DOHH2 (cell line): ENCODE data around the gene SLC1A2.

Source experiments
- H3F3A ChIP-seq: fragments of 200-600 bp; sonication (generic), shearing (Covaris generic); 2 replicates; pipeline ENCODE4 v1.6.0; 2016; ENCODE audit warnings: antibody characterized with exemption, mild to moderate bottlenecking; ENCODE audit not compliant: control insufficient read depth, insufficient read depth
- H3K27ac ChIP-seq: fragments of 200-600 bp; sonication (generic); 2 replicates; pipeline ENCODE4 v1.5.1; 2014; ENCODE audit warnings: low read depth, mild to moderate bottlenecking, low read length, moderate library complexity
- H3K27me3 ChIP-seq: fragments of 200-600 bp; sonication (generic); 2 replicates; pipeline ENCODE4 v1.6.1; 2014; ENCODE audit warnings: mild to moderate bottlenecking, low read length, mixed read lengths; ENCODE audit not compliant: control insufficient read depth
- H3K36me3 ChIP-seq: fragments of 200-600 bp; sonication (generic); 2 replicates; pipeline ENCODE4 v1.6.1; 2014; ENCODE audit warnings: mild to moderate bottlenecking, low read length, moderate library complexity, mixed read lengths; ENCODE audit not compliant: control insufficient read depth
- H3K4me1 ChIP-seq: fragments of 200-600 bp; sonication (generic); 2 replicates; pipeline ENCODE4 v1.6.1; 2014; ENCODE audit warnings: mild to moderate bottlenecking, low read length, mixed read lengths; ENCODE audit not compliant: control insufficient read depth
- H3K4me2 ChIP-seq: fragments of 200-600 bp; sonication (generic); 2 replicates; pipeline ENCODE4 v1.6.0; 2014; ENCODE audit warnings: mild to moderate bottlenecking, low read length, moderate library complexity
- H3K4me3 ChIP-seq: fragments of 200-600 bp; sonication (generic); 2 replicates; pipeline ENCODE4 v1.5.1; 2014; ENCODE audit warnings: mild to moderate bottlenecking, low read length, mixed read lengths
- H3K79me2 ChIP-seq: fragments of 200-600 bp; sonication (generic); 2 replicates; pipeline ENCODE4 v1.6.1; 2014; ENCODE audit warnings: mild to moderate bottlenecking, low read length, mixed read lengths; ENCODE audit not compliant: control insufficient read depth
- H3K9me2 ChIP-seq: fragments of 200-600 bp; sonication (generic); replicated peaks from 2 replicates; pipeline ENCODE4 v1.6.1; 2014; ENCODE audit warnings: mild to moderate bottlenecking, low read length, mixed read lengths; ENCODE audit not compliant: control insufficient read depth
- H3K9me3 ChIP-seq: fragments of 200-600 bp; sonication (generic); 2 replicates; pipeline ENCODE4 v1.6.1; 2014; ENCODE audit warnings: antibody characterized with exemption, low read length, mixed read lengths; ENCODE audit not compliant: control insufficient read depth, insufficient read depth
- H4K20me1 ChIP-seq: fragments of 200-600 bp; sonication (generic); 2 replicates; pipeline ENCODE4 v1.6.0; 2014; ENCODE audit warnings: low read depth, mild to moderate bottlenecking, antibody characterized with exemption, low read length, moderate library complexity; ENCODE audit not compliant: control insufficient read depth, insufficient read depth
- CTCF ChIP-seq: fragments of 200-600 bp; sonication (generic); IDR thresholded peaks from one replicate; pipeline ENCODE4 v1.5.1; 2014; ENCODE audit warnings: antibody characterized with exemption, mild to moderate bottlenecking, low read depth, low read length; ENCODE audit not compliant: poor library complexity, severe bottlenecking
- EZH2phosphoT487 ChIP-seq: fragments of 200-600 bp; sonication (generic); IDR thresholded peaks from 2 replicates; pipeline ENCODE4 v1.6.1; 2017; ENCODE audit warnings: borderline replicate concordance, mild to moderate bottlenecking, antibody characterized with exemption, low read length, moderate library complexity, mixed read lengths

Gene SLC1A2

GRCh38 chr11:35387111-35387982 lies 32.0 kb downstream of the SLC1A2 start:
- Histone ChIP-seq H3F3A (no peaks in the 10 kb centered on the region), H3K9me3 (no peaks in the 10 kb centered on the region), H3K4me3 (no peak overlapping the region), H3K9me2 (no peaks in the 10 kb centered on the region), H3K4me1 (peaks cover 11% of the 10 kb centered on the region), H3K36me3 (no peaks in the 10 kb centered on the region), H3K4me2 (no peak overlapping the region), H4K20me1 (no peaks in the 10 kb centered on the region), H3K27me3 (peaks cover 17% of the 10 kb centered on the region), H3K79me2 (no peaks in the 10 kb centered on the region), H3K27ac (no peak overlapping the region)
- TF ChIP-seq CTCF (no peak), EZH2phosphoT487 (no peak)

- H3K79me2 ChIP-seq: no peaks in the 10 kb centered on the region
- TF ChIP-seq EZH2phosphoT487 (no peak), CTCF (no peak)
- H3K27me3 ChIP-seq: 0 out of 2 replicates have a peak, but pooled peaks cover 9% of the 10 kb centered on the region
- H3K4me1 ChIP-seq: no peaks in the 10 kb centered on the region
- no peak overlapping the region for H3K27ac ChIP-seq
- H3K9me3 ChIP-seq: no peaks in the 10 kb centered on the region
- H3K9me2 ChIP-seq: no peaks in the 10 kb centered on the region
- H3K4me2 ChIP-seq: no peak overlapping the region
- no peaks in the 10 kb centered on the region for H4K20me1 ChIP-seq
- no peaks in the 10 kb centered on the region for H3K36me3 ChIP-seq
- no peak overlapping the region for H3K4me3 ChIP-seq
- no peaks in the 10 kb centered on the region for H3F3A ChIP-seq
Measured at GRCh38 chr11:35383953-35384352, 35.4 kb downstream of the SLC1A2 start.

GRCh38 chr11:35381709-35382322 lies 37.5 kb downstream of the SLC1A2 start:
- Histone ChIP-seq H3K27ac (no peak overlapping the region), H3F3A (no peaks in the 10 kb centered on the region), H3K9me2 (no peaks in the 10 kb centered on the region), H3K36me3 (no peaks in the 10 kb centered on the region), H3K4me2 (no peak overlapping the region), H3K9me3 (no peaks in the 10 kb centered on the region), H3K4me3 (no peak overlapping the region), H3K27me3 (peaks cover 14% of the 10 kb centered on the region; the same call in 1 of the 2 replicates), H3K79me2 (no peaks in the 10 kb centered on the region), H4K20me1 (no peaks in the 10 kb centered on the region), H3K4me1 (no peaks in the 10 kb centered on the region)
- TF ChIP-seq CTCF (no peak), EZH2phosphoT487 (no peak)
